HepG2 (cell line): Measurements from ENCODE around the gene SPRYD4. TPM values are rescaled to one million over a fixed set of nuclear protein-coding genes. Genes with fewer than 3 reads are reported as not detected.

Experiments
- CHD4 ChIP-seq: fragments of 200-600 bp; sonication (generic); IDR thresholded peaks from 2 replicates; pipeline ENCODE4 v1.7.0; 2017; ENCODE audit warnings: mild to moderate bottlenecking, low read length, borderline replicate concordance
- FOXA3 ChIP-seq: IDR thresholded peaks from 2 replicates; pipeline ENCODE4 v1.6.1; 2016; ENCODE audit warnings: missing genetic modification reagents, missing compliant biosample characterization
- HNRNPK ChIP-seq: fragments of 200-400 bp; formaldehyde crosslinking; IDR thresholded peaks from 2 replicates; pipeline ENCODE4 v1.6.1; 2018; ENCODE audit warnings: low read length, low read depth, moderate library complexity, mild to moderate bottlenecking; ENCODE audit not compliant: poor library complexity, severe bottlenecking
- JARID2 ChIP-seq: sonication (generic); formaldehyde crosslinking; IDR thresholded peaks from 2 replicates; pipeline ENCODE4 v1.8.1; 2023; ENCODE audit warnings: missing genetic modification reagents, inconsistent platforms; ENCODE audit not compliant: insufficient replicate concordance
- MIXL1 ChIP-seq: IDR thresholded peaks from 2 replicates; pipeline ENCODE4 v1.6.1; 2016
- NR2F6 ChIP-seq, 2 experiments: IDR thresholded peaks; 2 replicates each; pipeline ENCODE4 v1.6.1; 2016; ENCODE audit warnings: antibody characterized with exemption in 1 of 2, mild to moderate bottlenecking in 1 of 2
- RAD51 ChIP-seq: fragments of 450-650 bp; IDR thresholded peaks from 2 replicates; pipeline ENCODE4 v1.6.1; 2016; ENCODE audit warnings: borderline replicate concordance
- TMF1 ChIP-seq: sonication (generic); formaldehyde crosslinking; IDR thresholded peaks from 2 replicates; pipeline ENCODE4 v1.8.1; 2022; ENCODE audit warnings: low read depth, missing genetic modification reagents
- ZBTB1 ChIP-seq: sonication (generic); formaldehyde crosslinking; IDR thresholded peaks from 2 replicates; pipeline ENCODE4 v1.4.0; 2020; ENCODE audit warnings: missing genetic modification reagents, borderline replicate concordance
- ZNF24 ChIP-seq: fragments of 450-650 bp; IDR thresholded peaks from 2 replicates; pipeline ENCODE4 v1.6.1; 2017; ENCODE audit warnings: antibody characterized with exemption, mild to moderate bottlenecking
- ZNF253 ChIP-seq: sonication (generic); formaldehyde crosslinking; IDR thresholded peaks from 2 replicates; pipeline ENCODE4 v1.8.0; 2022; ENCODE audit warnings: mild to moderate bottlenecking, missing genetic modification reagents, borderline replicate concordance
- ZNF496 ChIP-seq: sonication (generic); formaldehyde crosslinking; IDR thresholded peaks from 2 replicates; pipeline ENCODE4 v1.8.1; 2023; ENCODE audit warnings: mild to moderate bottlenecking, moderate library complexity, missing genetic modification reagents; ENCODE audit not compliant: insufficient replicate concordance
- polyA plus RNA-seq, 8 experiments: library from polyadenylated mRNA; depleted of rRNA in 3 of 8; stranded (reverse) in 7 of 8; unstranded in 1 of 8; fragments of >200 nt; fragmentation: Illumina TruSeq in 4 of 8; extraction: Trizol in 4 of 8; gene quantifications; 2 replicates each; pipeline versions ENCODE4 v1.2.1 to v1.2.3, GENCODE V29; 2011 to 2016; ENCODE audit warnings: low read depth in 4 of 8, missing spikeins in 1 of 8, mixed read lengths in 1 of 8; ENCODE audit not compliant: insufficient read depth in 1 of 8
- total RNA-seq, 5 experiments: library from RNA; depleted of rRNA; stranded (reverse); fragments of >200 nt; fragmentation: Illumina TruSeq; extraction: Trizol; gene quantifications; 2 replicates each; pipeline ENCODE4 v1.2.3, GENCODE V29; 2016; ENCODE audit warnings: low read depth in 1 of 5
- TF ChIP-seq, protein P1 (sequence below): sonication (generic); formaldehyde crosslinking; IDR thresholded peaks from 2 replicates; pipeline ENCODE4 v1.5.0; 2020; ENCODE audit warnings: missing genetic modification reagents, mild to moderate bottlenecking, borderline replicate concordance
- TF ChIP-seq, protein P2 (sequence below): IDR thresholded peaks from 2 replicates; pipeline ENCODE4 v1.6.1; 2018; ENCODE audit warnings: missing genetic modification reagents, mild to moderate bottlenecking, missing compliant biosample characterization
- TF ChIP-seq, protein P3 (sequence below): sonication (generic); formaldehyde crosslinking; conservative IDR thresholded peaks from 2 replicates; pipeline ENCODE4 v1.8.0; 2022; ENCODE audit warnings: low read depth, missing genetic modification reagents
- TF ChIP-seq, protein P4 (sequence below), 2 experiments: IDR thresholded peaks; 2 replicates each; pipeline ENCODE4 v1.6.1; 2011 to 2012; ENCODE audit warnings: low read length in 2 of 2, borderline replicate concordance in 1 of 2, low read depth in 1 of 2, mild to moderate bottlenecking in 1 of 2, moderate library complexity in 1 of 2
- TF ChIP-seq, protein P5 (sequence below): IDR thresholded peaks from 2 replicates; pipeline ENCODE4 v1.6.1; 2016; ENCODE audit warnings: missing genetic modification reagents, missing compliant biosample characterization
- TF ChIP-seq, protein P6 (sequence below): IDR thresholded peaks from 2 replicates; pipeline ENCODE4 v1.4.0; 2020; ENCODE audit warnings: mild to moderate bottlenecking, missing genetic modification reagents

Gene SPRYD4
- total and polyA plus RNA-seq, 2 of the 13 experiments (the other 11 are each of a cell fraction or from before 2014, with no cell fraction given), result 3.9 to 4.5 TPM

DNA sequence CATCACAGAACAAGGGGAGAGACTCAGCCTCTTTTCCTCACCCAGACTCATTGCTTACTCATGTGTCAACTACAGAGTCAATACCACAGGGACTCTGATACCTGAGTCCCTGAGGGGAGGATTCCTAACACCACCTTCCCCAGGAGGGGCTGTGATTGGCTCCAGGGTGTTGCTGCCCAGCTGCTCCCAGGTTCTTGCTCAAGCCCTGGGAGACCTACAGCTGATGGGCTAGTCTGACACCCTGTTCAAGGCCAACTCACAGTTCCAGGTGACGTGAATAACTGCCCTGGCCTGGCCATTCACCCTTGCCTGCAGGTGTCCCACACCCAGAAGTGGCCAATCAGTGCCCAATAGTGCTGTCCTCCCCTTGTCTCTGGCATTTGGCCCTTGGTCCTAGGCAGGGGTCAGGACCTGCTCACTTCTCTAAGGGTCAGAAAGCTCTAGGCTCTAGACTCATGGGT is 8.6 kb downstream of the SPRYD4 start (continued):
- TF ChIP-seq, protein P1, sequence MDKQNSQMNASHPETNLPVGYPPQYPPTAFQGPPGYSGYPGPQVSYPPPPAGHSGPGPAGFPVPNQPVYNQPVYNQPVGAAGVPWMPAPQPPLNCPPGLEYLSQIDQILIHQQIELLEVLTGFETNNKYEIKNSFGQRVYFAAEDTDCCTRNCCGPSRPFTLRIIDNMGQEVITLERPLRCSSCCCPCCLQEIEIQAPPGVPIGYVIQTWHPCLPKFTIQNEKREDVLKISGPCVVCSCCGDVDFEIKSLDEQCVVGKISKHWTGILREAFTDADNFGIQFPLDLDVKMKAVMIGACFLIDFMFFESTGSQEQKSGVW (CRISPR knock-in tag), result no peak
- TF ChIP-seq JARID2 (no peak), ZNF24 (no peak), TMF1 (CRISPR knock-in tag) (no peak), NR2F6 (IDR thresholded peaks at IDR 0.05) (no peak), NR2F6 (CRISPR knock-in tag; IDR thresholded peaks at IDR 0.05) (no peak), MIXL1 (CRISPR knock-in tag) (no peak), HNRNPK (no peak), FOXA3 (peak; percentile 27; the same call in 1 of the 2 replicates), ZBTB1 (CRISPR knock-in tag) (no peak), ZNF253 (CRISPR knock-in tag) (no peak), ZNF496 (no peak), CHD4 (no peak), RAD51 (no peak)
- TF ChIP-seq, protein P2, sequence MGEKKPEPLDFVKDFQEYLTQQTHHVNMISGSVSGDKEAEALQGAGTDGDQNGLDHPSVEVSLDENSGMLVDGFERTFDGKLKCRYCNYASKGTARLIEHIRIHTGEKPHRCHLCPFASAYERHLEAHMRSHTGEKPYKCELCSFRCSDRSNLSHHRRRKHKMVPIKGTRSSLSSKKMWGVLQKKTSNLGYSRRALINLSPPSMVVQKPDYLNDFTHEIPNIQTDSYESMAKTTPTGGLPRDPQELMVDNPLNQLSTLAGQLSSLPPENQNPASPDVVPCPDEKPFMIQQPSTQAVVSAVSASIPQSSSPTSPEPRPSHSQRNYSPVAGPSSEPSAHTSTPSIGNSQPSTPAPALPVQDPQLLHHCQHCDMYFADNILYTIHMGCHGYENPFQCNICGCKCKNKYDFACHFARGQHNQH (CRISPR knock-in tag), result no peak
- TF ChIP-seq, protein P3, sequence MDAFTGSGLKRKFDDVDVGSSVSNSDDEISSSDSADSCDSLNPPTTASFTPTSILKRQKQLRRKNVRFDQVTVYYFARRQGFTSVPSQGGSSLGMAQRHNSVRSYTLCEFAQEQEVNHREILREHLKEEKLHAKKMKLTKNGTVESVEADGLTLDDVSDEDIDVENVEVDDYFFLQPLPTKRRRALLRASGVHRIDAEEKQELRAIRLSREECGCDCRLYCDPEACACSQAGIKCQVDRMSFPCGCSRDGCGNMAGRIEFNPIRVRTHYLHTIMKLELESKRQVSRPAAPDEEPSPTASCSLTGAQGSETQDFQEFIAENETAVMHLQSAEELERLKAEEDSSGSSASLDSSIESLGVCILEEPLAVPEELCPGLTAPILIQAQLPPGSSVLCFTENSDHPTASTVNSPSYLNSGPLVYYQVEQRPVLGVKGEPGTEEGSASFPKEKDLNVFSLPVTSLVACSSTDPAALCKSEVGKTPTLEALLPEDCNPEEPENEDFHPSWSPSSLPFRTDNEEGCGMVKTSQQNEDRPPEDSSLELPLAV (CRISPR knock-in tag), result no peak
- TF ChIP-seq, protein P4, sequence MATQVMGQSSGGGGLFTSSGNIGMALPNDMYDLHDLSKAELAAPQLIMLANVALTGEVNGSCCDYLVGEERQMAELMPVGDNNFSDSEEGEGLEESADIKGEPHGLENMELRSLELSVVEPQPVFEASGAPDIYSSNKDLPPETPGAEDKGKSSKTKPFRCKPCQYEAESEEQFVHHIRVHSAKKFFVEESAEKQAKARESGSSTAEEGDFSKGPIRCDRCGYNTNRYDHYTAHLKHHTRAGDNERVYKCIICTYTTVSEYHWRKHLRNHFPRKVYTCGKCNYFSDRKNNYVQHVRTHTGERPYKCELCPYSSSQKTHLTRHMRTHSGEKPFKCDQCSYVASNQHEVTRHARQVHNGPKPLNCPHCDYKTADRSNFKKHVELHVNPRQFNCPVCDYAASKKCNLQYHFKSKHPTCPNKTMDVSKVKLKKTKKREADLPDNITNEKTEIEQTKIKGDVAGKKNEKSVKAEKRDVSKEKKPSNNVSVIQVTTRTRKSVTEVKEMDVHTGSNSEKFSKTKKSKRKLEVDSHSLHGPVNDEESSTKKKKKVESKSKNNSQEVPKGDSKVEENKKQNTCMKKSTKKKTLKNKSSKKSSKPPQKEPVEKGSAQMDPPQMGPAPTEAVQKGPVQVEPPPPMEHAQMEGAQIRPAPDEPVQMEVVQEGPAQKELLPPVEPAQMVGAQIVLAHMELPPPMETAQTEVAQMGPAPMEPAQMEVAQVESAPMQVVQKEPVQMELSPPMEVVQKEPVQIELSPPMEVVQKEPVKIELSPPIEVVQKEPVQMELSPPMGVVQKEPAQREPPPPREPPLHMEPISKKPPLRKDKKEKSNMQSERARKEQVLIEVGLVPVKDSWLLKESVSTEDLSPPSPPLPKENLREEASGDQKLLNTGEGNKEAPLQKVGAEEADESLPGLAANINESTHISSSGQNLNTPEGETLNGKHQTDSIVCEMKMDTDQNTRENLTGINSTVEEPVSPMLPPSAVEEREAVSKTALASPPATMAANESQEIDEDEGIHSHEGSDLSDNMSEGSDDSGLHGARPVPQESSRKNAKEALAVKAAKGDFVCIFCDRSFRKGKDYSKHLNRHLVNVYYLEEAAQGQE (IDR thresholded peaks at IDR 0.05; ENCODE audit: borderline replicate concordance in 1 of 2, low read depth in 1 of 2, low read length in 2 of 2), result no peak
- TF ChIP-seq, protein P5, sequence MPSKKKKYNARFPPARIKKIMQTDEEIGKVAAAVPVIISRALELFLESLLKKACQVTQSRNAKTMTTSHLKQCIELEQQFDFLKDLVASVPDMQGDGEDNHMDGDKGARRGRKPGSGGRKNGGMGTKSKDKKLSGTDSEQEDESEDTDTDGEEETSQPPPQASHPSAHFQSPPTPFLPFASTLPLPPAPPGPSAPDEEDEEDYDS (CRISPR knock-in tag), result no peak
- TF ChIP-seq, protein P6, sequence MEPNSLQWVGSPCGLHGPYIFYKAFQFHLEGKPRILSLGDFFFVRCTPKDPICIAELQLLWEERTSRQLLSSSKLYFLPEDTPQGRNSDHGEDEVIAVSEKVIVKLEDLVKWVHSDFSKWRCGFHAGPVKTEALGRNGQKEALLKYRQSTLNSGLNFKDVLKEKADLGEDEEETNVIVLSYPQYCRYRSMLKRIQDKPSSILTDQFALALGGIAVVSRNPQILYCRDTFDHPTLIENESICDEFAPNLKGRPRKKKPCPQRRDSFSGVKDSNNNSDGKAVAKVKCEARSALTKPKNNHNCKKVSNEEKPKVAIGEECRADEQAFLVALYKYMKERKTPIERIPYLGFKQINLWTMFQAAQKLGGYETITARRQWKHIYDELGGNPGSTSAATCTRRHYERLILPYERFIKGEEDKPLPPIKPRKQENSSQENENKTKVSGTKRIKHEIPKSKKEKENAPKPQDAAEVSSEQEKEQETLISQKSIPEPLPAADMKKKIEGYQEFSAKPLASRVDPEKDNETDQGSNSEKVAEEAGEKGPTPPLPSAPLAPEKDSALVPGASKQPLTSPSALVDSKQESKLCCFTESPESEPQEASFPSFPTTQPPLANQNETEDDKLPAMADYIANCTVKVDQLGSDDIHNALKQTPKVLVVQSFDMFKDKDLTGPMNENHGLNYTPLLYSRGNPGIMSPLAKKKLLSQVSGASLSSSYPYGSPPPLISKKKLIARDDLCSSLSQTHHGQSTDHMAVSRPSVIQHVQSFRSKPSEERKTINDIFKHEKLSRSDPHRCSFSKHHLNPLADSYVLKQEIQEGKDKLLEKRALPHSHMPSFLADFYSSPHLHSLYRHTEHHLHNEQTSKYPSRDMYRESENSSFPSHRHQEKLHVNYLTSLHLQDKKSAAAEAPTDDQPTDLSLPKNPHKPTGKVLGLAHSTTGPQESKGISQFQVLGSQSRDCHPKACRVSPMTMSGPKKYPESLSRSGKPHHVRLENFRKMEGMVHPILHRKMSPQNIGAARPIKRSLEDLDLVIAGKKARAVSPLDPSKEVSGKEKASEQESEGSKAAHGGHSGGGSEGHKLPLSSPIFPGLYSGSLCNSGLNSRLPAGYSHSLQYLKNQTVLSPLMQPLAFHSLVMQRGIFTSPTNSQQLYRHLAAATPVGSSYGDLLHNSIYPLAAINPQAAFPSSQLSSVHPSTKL, result 0 out of 2 replicates have a peak, but pooled peaks have one; percentile 14
